ENCODE measurements around the gene GDF11.
A peak's percentile ranks its signal among the peaks of the same experiment; 100 is the strongest.

GRCh38 chr12:55705782-55706402 lies 37.0 kb upstream of the GDF11 start:
- TF ChIP-seq ELK1 (IDR thresholded peaks at IDR 0.05; ENCODE audit: borderline replicate concordance, low read depth, low read length) (no peak), POLR2A (IDR thresholded peaks at IDR 0.05; ENCODE audit: low read depth, low read length) (no peak), CTCF (conservative IDR thresholded peaks at IDR 0.05; ENCODE audit: low read depth, low read length) (0 out of 2 replicates have a peak, but pooled peaks have one; percentile 22), BHLHE40 (IDR thresholded peaks at IDR 0.05; ENCODE audit: low read depth, low read length) (no peak), RFX5 (IDR thresholded peaks at IDR 0.05; ENCODE audit: low read depth, low read length) (no peak), RAD21 (IDR thresholded peaks at IDR 0.05; ENCODE audit: low read length) (no peak), USF2 (IDR thresholded peaks at IDR 0.05; ENCODE audit: low read depth, low read length) (no peak), SMC3 (IDR thresholded peaks at IDR 0.05; ENCODE audit: low read depth, low read length) (no peak), RCOR1 (IDR thresholded peaks at IDR 0.05; ENCODE audit: insufficient replicate concordance, low read length) (no peak)

Data from IMR-90 (cell line).